ENCODE measurements around the gene TRAPPC2. TPM values are rescaled to one million over a fixed set of nuclear protein-coding genes. Genes with fewer than 3 reads are reported as not detected.

The TRAPPC2 gene
- total and polyA plus RNA-seq, 2 of the 13 experiments (the other 11 are each of a cell fraction or from before 2014, with no cell fraction given) = 4.4 to 8.1 TPM

- no peak for TF ChIP-seq TP53 (CRISPR knock-in tag; conservative IDR thresholded peaks at IDR 0.05)
- no peak for TF ChIP-seq ZNF124 (CRISPR knock-in tag; IDR thresholded peaks at IDR 0.05)
Observed at GRCh38 chrX:13691841-13692371, 42.5 kb downstream of the TRAPPC2 start (continued).

- ATAC-seq (no peak), DNase-seq (ENCODE audit: low spot score) (no peak), FAIRE-seq (no peak)
- Histone ChIP-seq H3K9me3 (ENCODE audit: low read length) (no peaks in the 10 kb centered on the region), H3K4me2 (ENCODE audit: low read depth, low read length) (peak overlapping the region; percentile 77), H3K27ac (ENCODE audit: extremely low read length, insufficient read depth, low read length) (no peak overlapping the region), H3K4me3 (replicated peaks in 1 of 3; ENCODE audit: insufficient read depth in 1 of 3, low read depth in 2 of 3, low read length in 3 of 3) (peak overlapping the region; percentile 68 to 88 (median 80); a peak in 4 of 6 replicates), H4K20me1 (ENCODE audit: insufficient read depth, low read length) (0 out of 2 replicates have a peak, but pooled peaks cover 3% of the 10 kb centered on the region), H3K36me3 (replicated peaks in 1 of 2; ENCODE audit: control insufficient read depth in 1 of 2, insufficient read depth in 2 of 2, low read length in 2 of 2) (no peaks in the 10 kb centered on the region), H2AFZ (ENCODE audit: low read length) (no peak overlapping the region), H3K79me2 (ENCODE audit: insufficient read depth, low read length) (peaks cover 59% of the 10 kb centered on the region), H3K27me3 (ENCODE audit: control insufficient read depth in 1 of 2, insufficient read depth in 2 of 2, low read length in 2 of 2) (no peaks in the 10 kb centered on the region), H3K4me1 (ENCODE audit: insufficient read depth, low read length) (peaks cover 43% of the 10 kb centered on the region), H3K9ac (ENCODE audit: insufficient read depth, low read depth, low read length) (no peak overlapping the region)
- POLR2A ChIA-PET = interaction anchor here (1.2 to 1.6 kb wide), 2 partner anchors 44 to 339 kb away, joined by 3 to 4 read pairs; partner anchors contain the start of genes GEMIN8, OFD1 and TRAPPC2
- 76% methylated on average over 3 of the region's 3 CpGs for WGBS (ENCODE audit: low lambda C conversion rate)
- CTCF ChIA-PET (ENCODE audit: low intra/inter-chr PET ratio, low total read pairs) = no interaction called here
- in situ Hi-C loops (cut with HindIII; ENCODE audit: extremely low pct_ligation_motif_present, low pct_unique_long_range_greater_than_20kb) (no loop called here), intact Hi-C loops (cut with micrococcal nuclease; ENCODE audit: unreplicated experiment) (no loop called here)
- TF ChIP-seq ZNF816 (CRISPR knock-in tag; IDR thresholded peaks at IDR 0.05; ENCODE audit: borderline replicate concordance) (no peak), KMT2A (CRISPR knock-in tag; IDR thresholded peaks at IDR 0.05) (no peak), ZBTB8A (CRISPR knock-in tag; IDR thresholded peaks at IDR 0.05; ENCODE audit: borderline replicate concordance, low read depth) (no peak), ZNF839 (CRISPR knock-in tag; IDR thresholded peaks at IDR 0.05; ENCODE audit: borderline replicate concordance) (no peak), TCF12 (IDR thresholded peaks at IDR 0.05) (no peak), TCF12 (CRISPR knock-in tag; IDR thresholded peaks at IDR 0.05) (no peak)
- no TSS peak for BruUV-seq (replicated peaks)
Observed at GRCh38 chrX:13690836-13691235, 43.6 kb downstream of the TRAPPC2 start.
